SU-DHL-6 (cell line): ENCODE results near the gene TVP23A.

Experiments
- EZH2phosphoT487 ChIP-seq: fragments of 200-600 bp; sonication (generic), shearing (Covaris generic); conservative IDR thresholded peaks from 2 replicates; pipeline ENCODE4 v1.6.1; 2018; ENCODE audit warnings: mild to moderate bottlenecking, antibody characterized with exemption, low read length, moderate library complexity, mixed read lengths
- TF ChIP-seq, protein P1 (sequence below): fragments of 200-600 bp; sonication (generic); IDR thresholded peaks from one replicate; pipeline ENCODE4 v1.5.1; 2017; ENCODE audit warnings: antibody characterized with exemption, mild to moderate bottlenecking, low read length, moderate library complexity; ENCODE audit not compliant: insufficient read depth, poor library complexity, severe bottlenecking

DNA sequence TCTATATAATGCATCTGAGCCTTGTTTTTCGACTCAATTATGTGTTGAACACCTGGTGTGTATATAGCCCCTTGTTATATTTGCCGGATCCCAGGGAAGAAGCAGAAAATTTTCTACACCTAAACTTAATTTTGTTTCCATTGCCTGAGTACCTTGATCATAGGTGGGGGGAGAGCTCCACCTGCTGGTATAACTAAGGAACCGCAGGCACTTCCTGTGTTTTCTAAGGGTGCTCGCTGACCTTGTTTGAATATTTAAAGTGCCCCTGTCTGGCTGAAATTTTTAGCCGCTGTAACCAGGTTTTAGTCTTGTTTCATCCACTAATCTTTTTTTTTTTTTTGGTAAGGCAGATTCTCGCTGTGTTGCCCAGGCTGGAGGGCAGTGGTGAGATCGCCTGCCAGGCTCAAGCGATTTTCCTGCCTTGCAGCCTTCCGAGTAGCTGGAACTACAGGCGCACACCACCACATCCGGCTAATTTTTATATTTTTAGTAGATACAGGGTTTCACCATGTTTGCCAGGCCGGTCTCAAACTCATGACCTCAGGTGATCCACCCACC is 81.4 kb downstream of the TVP23A start:
- TF ChIP-seq, protein P1, sequence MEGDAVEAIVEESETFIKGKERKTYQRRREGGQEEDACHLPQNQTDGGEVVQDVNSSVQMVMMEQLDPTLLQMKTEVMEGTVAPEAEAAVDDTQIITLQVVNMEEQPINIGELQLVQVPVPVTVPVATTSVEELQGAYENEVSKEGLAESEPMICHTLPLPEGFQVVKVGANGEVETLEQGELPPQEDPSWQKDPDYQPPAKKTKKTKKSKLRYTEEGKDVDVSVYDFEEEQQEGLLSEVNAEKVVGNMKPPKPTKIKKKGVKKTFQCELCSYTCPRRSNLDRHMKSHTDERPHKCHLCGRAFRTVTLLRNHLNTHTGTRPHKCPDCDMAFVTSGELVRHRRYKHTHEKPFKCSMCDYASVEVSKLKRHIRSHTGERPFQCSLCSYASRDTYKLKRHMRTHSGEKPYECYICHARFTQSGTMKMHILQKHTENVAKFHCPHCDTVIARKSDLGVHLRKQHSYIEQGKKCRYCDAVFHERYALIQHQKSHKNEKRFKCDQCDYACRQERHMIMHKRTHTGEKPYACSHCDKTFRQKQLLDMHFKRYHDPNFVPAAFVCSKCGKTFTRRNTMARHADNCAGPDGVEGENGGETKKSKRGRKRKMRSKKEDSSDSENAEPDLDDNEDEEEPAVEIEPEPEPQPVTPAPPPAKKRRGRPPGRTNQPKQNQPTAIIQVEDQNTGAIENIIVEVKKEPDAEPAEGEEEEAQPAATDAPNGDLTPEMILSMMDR: peak; percentile 76
- no peak for TF ChIP-seq EZH2phosphoT487
